Karpas-422 (cell line): Measurements from ENCODE around the gene CCSER1. TPM values are rescaled to one million over a fixed set of nuclear protein-coding genes. Genes with fewer than 3 reads are reported as not detected.

Experiments
- DNase-seq: peaks from one replicate; pipeline ENCODE4 v3.0.0-alpha.2; 2015
- H2AFZ ChIP-seq: fragments of 200-600 bp; sonication (generic); 2 replicates; pipeline ENCODE4 v1.6.1; 2014; ENCODE audit warnings: antibody characterized with exemption, low read length, mixed read lengths
- H3K27ac ChIP-seq: fragments of 200-600 bp; sonication (generic); 2 replicates; pipeline ENCODE4 v1.5.1; 2014; ENCODE audit warnings: mild to moderate bottlenecking, low read length, moderate library complexity
- H3K27me3 ChIP-seq: fragments of 200-600 bp; sonication (generic); 2 replicates; pipeline ENCODE4 v1.6.1; 2014; ENCODE audit warnings: low read length, mixed read lengths
- H3K36me3 ChIP-seq: fragments of 200-600 bp; sonication (generic); 2 replicates; pipeline ENCODE4 v1.6.1; 2014; ENCODE audit warnings: low read length, mixed read lengths; ENCODE audit not compliant: insufficient read depth
- H3K4me1 ChIP-seq: fragments of 200-600 bp; sonication (generic); 2 replicates; pipeline ENCODE4 v1.6.1; 2014; ENCODE audit warnings: mild to moderate bottlenecking, low read length, mixed read lengths
- H3K4me2 ChIP-seq: fragments of 200-600 bp; sonication (generic); 2 replicates; pipeline ENCODE4 v1.6.1; 2014; ENCODE audit warnings: low read length, low read depth, mild to moderate bottlenecking; ENCODE audit not compliant: poor library complexity, severe bottlenecking
- H3K4me3 ChIP-seq: fragments of 200-600 bp; sonication (generic); 2 replicates; pipeline ENCODE4 v1.5.1; 2014; ENCODE audit warnings: mild to moderate bottlenecking, antibody characterized with exemption, low read length, mixed read lengths
- H3K79me2 ChIP-seq: fragments of 200-600 bp; sonication (generic); 2 replicates; pipeline ENCODE4 v1.6.1; 2014; ENCODE audit warnings: mild to moderate bottlenecking, low read length, mixed read lengths
- H3K9ac ChIP-seq: fragments of 200-600 bp; sonication (generic); 2 replicates; pipeline ENCODE4 v1.6.0; 2014; ENCODE audit warnings: low read length
- H3K9me2 ChIP-seq: fragments of 200-600 bp; sonication (generic), shearing (Covaris generic); replicated peaks from 2 replicates; pipeline ENCODE4 v1.6.0; 2014; ENCODE audit warnings: mild to moderate bottlenecking, low read length, moderate library complexity; ENCODE audit not compliant: insufficient read depth
- H3K9me3 ChIP-seq: fragments of 300-700, 200-600 bp; sonication (generic); 2 replicates; pipeline ENCODE4 v1.6.1; 2014; ENCODE audit warnings: low read length, mixed read lengths
- H4K20me1 ChIP-seq: fragments of 200-600 bp; sonication (generic); 2 replicates; pipeline ENCODE4 v1.6.1; 2014; ENCODE audit warnings: mild to moderate bottlenecking, antibody characterized with exemption, low read length, low read depth; ENCODE audit not compliant: insufficient read depth
- total RNA-seq: library from RNA; depleted of rRNA; stranded (reverse); fragments of >200 nt; shearing (Covaris generic); gene quantifications from 2 replicates; pipeline ENCODE4 v1.2.3, GENCODE V29; 2014; ENCODE audit warnings: low replicate concordance

CCSER1 gene
- total RNA-seq, 1 experiment from 2014 or later: 3.6 TPM

DNA sequence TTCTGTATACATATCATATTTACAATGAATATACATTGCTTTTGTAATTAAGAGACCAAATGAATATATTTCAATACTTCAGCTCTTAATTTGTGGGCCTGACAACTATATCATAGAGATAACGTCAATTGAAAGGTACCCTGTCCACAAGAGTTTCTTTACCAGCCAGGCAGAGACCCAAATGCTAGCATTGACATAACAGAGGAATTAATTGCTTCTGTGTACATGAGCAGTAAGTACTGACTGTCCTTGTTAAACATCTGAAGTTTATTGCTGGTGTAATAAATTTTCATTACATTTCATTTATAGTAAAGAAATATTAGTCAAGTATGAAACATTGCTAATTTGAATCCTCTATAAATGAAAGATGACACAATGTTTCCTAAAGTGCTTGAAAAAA is 910.8 kb downstream of the CCSER1 start:
- no peak overlapping the region for H3K9ac ChIP-seq
- H3K79me2 ChIP-seq: no peaks in the 10 kb centered on the region
- no peak overlapping the region for H2AFZ ChIP-seq
- H3K9me3 ChIP-seq: no peaks in the 10 kb centered on the region; the same call in 1 of the 2 replicates
- DNase-seq: no peak
- no peak overlapping the region for H3K4me3 ChIP-seq
- no peaks in the 10 kb centered on the region for H3K9me2 ChIP-seq
- no peaks in the 10 kb centered on the region for H3K36me3 ChIP-seq
- H3K27ac ChIP-seq: no peak overlapping the region
- no peaks in the 10 kb centered on the region for H3K27me3 ChIP-seq
- H4K20me1 ChIP-seq: no peaks in the 10 kb centered on the region
- H3K4me2 ChIP-seq: no peak overlapping the region
- no peaks in the 10 kb centered on the region for H3K4me1 ChIP-seq

DNA sequence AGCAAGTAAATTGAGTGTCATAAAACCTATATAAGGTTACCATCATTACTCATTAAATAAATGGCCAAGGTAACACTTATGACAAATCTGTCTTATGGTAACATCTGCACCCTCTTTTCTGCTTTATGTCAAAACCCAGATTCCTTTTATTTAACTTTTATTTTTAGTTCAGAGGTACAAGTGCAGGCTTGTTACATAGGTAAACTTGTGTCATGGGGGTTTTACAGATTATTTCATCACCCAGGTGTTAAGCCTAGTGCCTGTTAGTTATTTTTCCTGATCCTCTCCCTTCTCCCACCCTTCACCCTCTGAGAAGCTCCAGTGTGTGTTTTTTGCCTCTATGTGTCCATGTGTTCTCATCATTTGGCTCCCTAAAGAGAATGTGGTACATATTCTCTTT is 930.7 kb downstream of the CCSER1 start:
- Histone ChIP-seq H4K20me1 (no peaks in the 10 kb centered on the region), H3K4me2 (no peak overlapping the region), H3K27me3 (no peaks in the 10 kb centered on the region), H3K4me1 (no peaks in the 10 kb centered on the region), H3K36me3 (no peaks in the 10 kb centered on the region), H3K9me3 (peaks cover 15% of the 10 kb centered on the region), H3K27ac (no peak overlapping the region), H3K9me2 (no peaks in the 10 kb centered on the region), H3K79me2 (no peaks in the 10 kb centered on the region), H3K9ac (no peak overlapping the region), H2AFZ (no peak overlapping the region), H3K4me3 (no peak overlapping the region)
- no peak for DNase-seq

DNA sequence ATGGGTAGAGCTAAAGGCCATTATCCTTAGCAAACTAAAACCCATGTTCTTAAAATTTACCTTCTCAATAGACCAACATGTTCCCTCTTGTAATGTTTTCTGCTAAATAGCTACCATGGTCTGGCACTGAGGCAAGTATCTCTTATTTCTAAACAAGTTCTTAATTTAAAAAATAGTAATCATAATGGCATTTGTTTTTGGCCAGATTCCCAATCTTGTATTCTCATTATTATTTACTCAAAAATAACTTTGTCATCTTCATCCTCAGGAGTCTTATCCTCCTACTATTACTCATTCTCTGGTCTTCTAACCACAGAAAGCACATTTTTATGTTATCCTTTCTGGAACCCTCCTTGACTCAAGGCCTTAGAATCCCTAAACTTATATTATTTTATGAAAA is 931.2 kb downstream of the CCSER1 start:
- no peak overlapping the region for H3K4me2 ChIP-seq
- no peaks in the 10 kb centered on the region for H3K4me1 ChIP-seq
- no peak overlapping the region for H2AFZ ChIP-seq
- H3K9me2 ChIP-seq: no peaks in the 10 kb centered on the region
- H3K9ac ChIP-seq: no peak overlapping the region
- H3K9me3 ChIP-seq: peaks cover 15% of the 10 kb centered on the region
- H3K4me3 ChIP-seq: no peak overlapping the region
- H4K20me1 ChIP-seq: no peaks in the 10 kb centered on the region
- DNase-seq: no peak
- no peaks in the 10 kb centered on the region for H3K36me3 ChIP-seq
- no peaks in the 10 kb centered on the region for H3K79me2 ChIP-seq
- H3K27me3 ChIP-seq: no peaks in the 10 kb centered on the region
- no peak overlapping the region for H3K27ac ChIP-seq

DNA sequence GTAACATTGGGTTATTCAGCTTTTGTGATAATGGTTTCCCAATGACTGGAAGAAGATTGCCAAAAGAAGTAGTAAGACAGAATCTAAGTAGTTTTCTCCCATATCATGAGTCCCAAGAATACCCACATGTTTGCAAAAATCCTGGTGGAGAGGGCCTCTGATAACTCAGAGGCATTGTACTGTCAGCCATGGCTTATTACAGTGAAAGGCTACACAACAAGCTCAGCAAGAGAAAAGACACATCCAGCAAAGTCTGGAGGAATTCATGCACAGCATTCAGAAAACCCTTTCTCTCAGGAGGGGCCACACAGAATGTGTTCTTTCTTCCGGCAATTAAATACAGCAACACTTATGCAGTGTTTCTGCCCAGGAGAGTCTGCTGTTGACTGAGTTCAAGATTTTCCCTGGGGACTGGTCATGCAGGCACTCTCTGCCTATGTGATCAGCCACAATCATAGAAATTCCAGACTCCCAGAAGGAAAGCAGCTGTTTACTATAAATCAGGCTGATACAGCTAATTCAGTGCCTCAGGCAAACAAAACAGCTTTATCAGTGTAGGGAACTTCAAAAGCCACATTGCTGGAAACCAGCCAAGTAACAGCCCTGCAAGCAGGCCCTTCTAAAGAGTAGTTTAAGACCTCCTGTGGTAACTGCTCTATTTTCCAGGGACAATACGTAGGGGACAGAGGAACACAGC is 937.1 kb downstream of the CCSER1 start:
- Histone ChIP-seq H3K27me3 (no peaks in the 10 kb centered on the region), H3K4me3 (no peak overlapping the region), H3K9ac (no peak overlapping the region), H3K27ac (no peak overlapping the region), H3K9me2 (no peaks in the 10 kb centered on the region), H3K79me2 (no peaks in the 10 kb centered on the region), H3K4me2 (no peak overlapping the region), H2AFZ (no peak overlapping the region), H3K9me3 (no peaks in the 10 kb centered on the region), H4K20me1 (no peaks in the 10 kb centered on the region), H3K4me1 (no peaks in the 10 kb centered on the region), H3K36me3 (no peaks in the 10 kb centered on the region)
- DNase-seq: no peak

DNA sequence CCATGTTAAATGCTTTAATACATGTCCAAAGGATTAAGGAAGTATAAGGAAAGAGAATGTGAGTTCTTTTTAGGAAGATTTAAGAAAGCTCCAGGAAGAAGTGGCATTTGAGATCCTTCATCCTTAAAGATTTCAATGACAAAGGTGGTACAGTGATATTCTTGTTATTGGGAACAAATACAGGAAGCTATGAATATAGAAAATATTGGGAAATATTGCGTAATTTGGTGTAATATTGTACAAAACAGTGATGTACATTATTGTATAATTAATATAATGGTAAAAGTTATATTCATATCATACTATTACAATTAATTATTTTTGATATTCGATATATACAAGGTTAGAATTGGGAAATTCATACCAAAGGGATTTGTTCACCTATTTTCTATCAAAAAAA is 937.9 kb downstream of the CCSER1 start:
- no peak overlapping the region for H3K4me2 ChIP-seq
- H3K9me2 ChIP-seq: no peaks in the 10 kb centered on the region
- no peak for DNase-seq
- H3K4me3 ChIP-seq: no peak overlapping the region
- no peak overlapping the region for H3K27ac ChIP-seq
- H3K9me3 ChIP-seq: no peaks in the 10 kb centered on the region; the same call in 1 of the 2 replicates
- H3K4me1 ChIP-seq: no peaks in the 10 kb centered on the region
- no peak overlapping the region for H2AFZ ChIP-seq
- H3K79me2 ChIP-seq: no peaks in the 10 kb centered on the region
- no peaks in the 10 kb centered on the region for H4K20me1 ChIP-seq
- H3K36me3 ChIP-seq: no peaks in the 10 kb centered on the region
- H3K9ac ChIP-seq: no peak overlapping the region
- H3K27me3 ChIP-seq: no peaks in the 10 kb centered on the region

DNA sequence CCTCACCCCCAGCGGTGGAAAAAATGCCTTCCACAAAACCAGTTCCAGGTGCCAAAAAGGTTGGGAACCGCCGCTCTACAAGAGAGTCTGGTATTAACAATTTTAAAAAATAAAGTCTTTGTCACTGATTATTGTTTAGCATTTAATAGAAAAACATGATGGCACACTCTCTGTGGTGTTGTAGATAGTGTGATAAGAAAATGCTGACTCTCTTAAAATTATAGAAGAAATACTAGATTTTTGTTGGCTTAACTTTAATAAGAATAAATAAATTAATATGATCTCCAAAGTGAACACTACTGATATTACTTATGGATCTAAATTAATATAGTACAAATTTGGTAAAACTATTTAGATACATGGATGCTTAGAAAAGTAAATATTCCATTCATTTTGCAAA is 943.5 kb downstream of the CCSER1 start:
- H3K27me3 ChIP-seq: no peaks in the 10 kb centered on the region
- H3K36me3 ChIP-seq: no peaks in the 10 kb centered on the region
- no peaks in the 10 kb centered on the region for H3K9me2 ChIP-seq
- peaks cover 3% of the 10 kb centered on the region for H3K9me3 ChIP-seq
- no peak for DNase-seq
- H3K4me3 ChIP-seq: no peak overlapping the region
- H3K4me1 ChIP-seq: no peaks in the 10 kb centered on the region
- H3K9ac ChIP-seq: no peak overlapping the region
- H3K4me2 ChIP-seq: no peak overlapping the region
- H2AFZ ChIP-seq: no peak overlapping the region
- H3K79me2 ChIP-seq: no peaks in the 10 kb centered on the region
- H4K20me1 ChIP-seq: no peaks in the 10 kb centered on the region
- H3K27ac ChIP-seq: no peak overlapping the region

DNA sequence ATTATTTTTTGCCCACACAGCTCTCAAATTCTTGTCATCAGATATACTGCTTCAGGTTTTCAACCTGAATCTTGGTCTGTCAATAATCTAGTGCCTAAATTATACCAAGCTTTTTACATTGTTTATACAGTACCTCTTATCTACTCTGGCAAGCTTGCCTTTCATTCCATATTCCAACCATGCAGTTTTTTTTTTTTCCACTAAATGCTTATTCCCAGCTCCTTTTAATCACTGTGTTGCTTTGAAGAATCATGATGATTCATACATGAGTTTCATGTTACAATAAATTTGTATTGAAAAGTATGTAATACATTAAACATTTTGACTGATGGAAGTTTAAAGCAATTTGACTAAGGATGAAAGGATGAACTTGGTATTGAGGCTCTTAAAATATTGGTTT is 949.0 kb downstream of the CCSER1 start:
- Histone ChIP-seq H3K27me3 (no peaks in the 10 kb centered on the region), H3K27ac (no peak overlapping the region)

DNA sequence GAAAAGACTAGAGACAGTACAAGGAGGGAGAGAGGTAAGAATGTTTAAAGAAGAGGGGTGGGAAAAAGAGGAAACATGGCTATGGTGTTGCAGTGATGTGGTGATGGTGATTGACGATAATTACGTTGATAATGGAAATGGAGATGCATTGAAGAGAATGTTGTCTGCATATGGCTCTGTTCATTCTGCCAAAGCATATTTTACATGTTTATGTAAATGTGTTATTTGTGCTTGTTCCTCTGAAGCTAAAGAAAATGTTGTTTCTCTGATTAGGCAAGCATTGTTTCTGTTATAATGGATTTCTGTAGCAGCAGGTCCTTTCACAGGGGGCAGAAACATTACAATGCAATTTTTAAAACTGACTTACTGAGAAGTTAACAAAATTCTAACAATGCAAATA is 958.8 kb downstream of the CCSER1 start:
- H3K9me2 ChIP-seq: no peaks in the 10 kb centered on the region
- no peaks in the 10 kb centered on the region for H3K4me1 ChIP-seq
- H3K9me3 ChIP-seq: no peaks in the 10 kb centered on the region
- H3K79me2 ChIP-seq: no peaks in the 10 kb centered on the region
- H3K9ac ChIP-seq: no peak overlapping the region
- no peaks in the 10 kb centered on the region; the same call in 1 of the 2 replicates for H3K27me3 ChIP-seq
- H3K36me3 ChIP-seq: no peaks in the 10 kb centered on the region
- no peak overlapping the region for H3K4me3 ChIP-seq
- no peaks in the 10 kb centered on the region for H4K20me1 ChIP-seq
- no peak overlapping the region for H3K4me2 ChIP-seq
- H3K27ac ChIP-seq: no peak overlapping the region
- no peak overlapping the region for H2AFZ ChIP-seq
- no peak for DNase-seq

More for the DNA sequence above, 949.0 kb downstream of the CCSER1 start:
- Histone ChIP-seq H3K4me2 (no peak overlapping the region), H3K9me3 (no peaks in the 10 kb centered on the region; the same call in 1 of the 2 replicates), H3K4me1 (no peaks in the 10 kb centered on the region), H3K9me2 (no peaks in the 10 kb centered on the region), H3K36me3 (no peaks in the 10 kb centered on the region), H3K4me3 (no peak overlapping the region), H2AFZ (no peak overlapping the region), H3K9ac (no peak overlapping the region), H3K79me2 (no peaks in the 10 kb centered on the region), H4K20me1 (no peaks in the 10 kb centered on the region)
- no peak for DNase-seq
